Right forelimb (tissue), 1 donor: ENCODE data around the gene RNF150.
A peak's percentile ranks its signal among the peaks of the same experiment; 100 is the strongest.

Experiments
- DNase-seq: peaks from one replicate; pipeline ENCODE4 v3.0.0-alpha.2; 2018

RNF150 gene

GRCh38 chr4:141130947-141131605, 2.2 kb downstream of the RNF150 start:
- no peak for DNase-seq

- no peak for DNase-seq
Measured at GRCh38 chr4:141127884-141128283, 5.4 kb downstream of the RNF150 start.

GRCh38 chr4:141126769-141127168, 6.5 kb downstream of the RNF150 start:
- no peak for DNase-seq

GRCh38 chr4:141124224-141124623, 9.0 kb downstream of the RNF150 start:
- DNase-seq: no peak

- no peak for DNase-seq
Measured at GRCh38 chr4:141121768-141122454, 11.4 kb downstream of the RNF150 start.

GRCh38 chr4:141121101-141121500, 12.2 kb downstream of the RNF150 start:
- DNase-seq: no peak

- DNase-seq: no peak
Measured at GRCh38 chr4:141120036-141120593, 13.2 kb downstream of the RNF150 start.

- DNase-seq: no peak
Measured at GRCh38 chr4:141119071-141119470, 14.2 kb downstream of the RNF150 start.

GRCh38 chr4:141118381-141118780, 14.9 kb downstream of the RNF150 start:
- DNase-seq: no peak

GRCh38 chr4:141117935-141118334, 15.3 kb downstream of the RNF150 start:
- no peak for DNase-seq

- no peak for DNase-seq
Measured at GRCh38 chr4:141109983-141110382, 23.3 kb downstream of the RNF150 start.

- no peak for DNase-seq
Measured at GRCh38 chr4:141107927-141108326, 25.3 kb downstream of the RNF150 start.

- DNase-seq: no peak
Measured at GRCh38 chr4:141102367-141102766, 30.9 kb downstream of the RNF150 start.

GRCh38 chr4:141101511-141101910, 31.8 kb downstream of the RNF150 start:
- DNase-seq: no peak

- no peak for DNase-seq
Measured at GRCh38 chr4:141099326-141099725, 33.9 kb downstream of the RNF150 start.

- no peak for DNase-seq
Measured at GRCh38 chr4:141098163-141098562, 35.1 kb downstream of the RNF150 start.

GRCh38 chr4:141090473-141090872, 42.8 kb downstream of the RNF150 start:
- DNase-seq: no peak

- DNase-seq: peak; percentile 45
Measured at GRCh38 chr4:141081921-141082395, 51.3 kb downstream of the RNF150 start.

- DNase-seq: no peak
Measured at GRCh38 chr4:141080668-141081067, 52.6 kb downstream of the RNF150 start.

- DNase-seq: no peak
Measured at GRCh38 chr4:141079393-141079930, 53.8 kb downstream of the RNF150 start.

GRCh38 chr4:141078871-141079270, 54.4 kb downstream of the RNF150 start:
- DNase-seq: no peak

- no peak for DNase-seq
Measured at GRCh38 chr4:141077611-141078225, 55.6 kb downstream of the RNF150 start.

- DNase-seq: no peak
Measured at GRCh38 chr4:141075553-141075952, 57.7 kb downstream of the RNF150 start.
